ENCODE measurements around the gene ZNF526. TPM values are rescaled to one million over a fixed set of nuclear protein-coding genes. Genes with fewer than 3 reads are reported as not detected.

Gene ZNF526
- total and polyA plus RNA-seq, 7 donors: 2.2 to 6.8 (median 3.9) TPM

- WGBS, 2 donors: 36 to 38% methylated on average over 5 of the region's 5 CpGs
- Histone ChIP-seq H3K36me3 (peaks cover 10 to 44% (median 11%) of the 10 kb centered on the region in 4 donors), H3K27ac (no peak overlapping the region), H3K4me3 (no peak overlapping the region), H3K9me3 (peaks cover 0 to 2% (median 0%) of the 10 kb centered on the region in 4 donors), H3K27me3 (no peaks in the 10 kb centered on the region), H3K4me1 (peaks cover 0 to 5% (median 0%) of the 10 kb centered on the region in 4 donors)
- DNase-seq: no peak
- no peak for TF ChIP-seq POLR2AphosphoS5 (IDR thresholded peaks at IDR 0.05)
- TF ChIP-seq POLR2A (IDR thresholded peaks at IDR 0.05): no peak
- TF ChIP-seq EP300 (IDR thresholded peaks at IDR 0.05): no peak
- TF ChIP-seq, protein P1, sequence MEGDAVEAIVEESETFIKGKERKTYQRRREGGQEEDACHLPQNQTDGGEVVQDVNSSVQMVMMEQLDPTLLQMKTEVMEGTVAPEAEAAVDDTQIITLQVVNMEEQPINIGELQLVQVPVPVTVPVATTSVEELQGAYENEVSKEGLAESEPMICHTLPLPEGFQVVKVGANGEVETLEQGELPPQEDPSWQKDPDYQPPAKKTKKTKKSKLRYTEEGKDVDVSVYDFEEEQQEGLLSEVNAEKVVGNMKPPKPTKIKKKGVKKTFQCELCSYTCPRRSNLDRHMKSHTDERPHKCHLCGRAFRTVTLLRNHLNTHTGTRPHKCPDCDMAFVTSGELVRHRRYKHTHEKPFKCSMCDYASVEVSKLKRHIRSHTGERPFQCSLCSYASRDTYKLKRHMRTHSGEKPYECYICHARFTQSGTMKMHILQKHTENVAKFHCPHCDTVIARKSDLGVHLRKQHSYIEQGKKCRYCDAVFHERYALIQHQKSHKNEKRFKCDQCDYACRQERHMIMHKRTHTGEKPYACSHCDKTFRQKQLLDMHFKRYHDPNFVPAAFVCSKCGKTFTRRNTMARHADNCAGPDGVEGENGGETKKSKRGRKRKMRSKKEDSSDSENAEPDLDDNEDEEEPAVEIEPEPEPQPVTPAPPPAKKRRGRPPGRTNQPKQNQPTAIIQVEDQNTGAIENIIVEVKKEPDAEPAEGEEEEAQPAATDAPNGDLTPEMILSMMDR (IDR thresholded peaks at IDR 0.05): no peak
- intact Hi-C loops (cut with DNase I): no loop called here
Measured at GRCh38 chr19:42197375-42197817, 22.7 kb upstream of the ZNF526 start.

- Histone ChIP-seq H3K4me1 (peaks cover 0 to 5% (median 0%) of the 10 kb centered on the region in 4 donors), H3K9me3 (no peaks in the 10 kb centered on the region), H3K36me3 (peaks cover 14 to 59% (median 20%) of the 10 kb centered on the region in 4 donors), H3K27ac (peak overlapping the region in 1 of 4 donors; percentile 14), H3K27me3 (no peaks in the 10 kb centered on the region), H3K4me3 (no peak overlapping the region)
- WGBS, 2 donors: 39 to 80% methylated on average over 7 of the region's 7 CpGs
- intact Hi-C loops (cut with DNase I): no loop called here
- DNase-seq: no peak
- TF ChIP-seq POLR2A (IDR thresholded peaks at IDR 0.05): no peak
- TF ChIP-seq, protein P1 (IDR thresholded peaks at IDR 0.05): no peak
- no peak for TF ChIP-seq EP300 (IDR thresholded peaks at IDR 0.05)
- TF ChIP-seq POLR2AphosphoS5 (IDR thresholded peaks at IDR 0.05): no peak
Measured at GRCh38 chr19:42198676-42199439, 21.3 kb upstream of the ZNF526 start.

- DNase-seq: peak; percentile 76
- no peaks in the 10 kb centered on the region for H3K27me3 ChIP-seq
- 49 to 80% methylated on average over 32 of the region's 32 CpGs for WGBS, 2 donors
- no peak overlapping the region for H3K4me3 ChIP-seq
- no peaks in the 10 kb centered on the region for H3K9me3 ChIP-seq
- peaks cover 0 to 5% (median 0%) of the 10 kb centered on the region in 4 donors for H3K4me1 ChIP-seq
- peaks cover 14 to 66% (median 24%) of the 10 kb centered on the region in 4 donors for H3K36me3 ChIP-seq
- no peak for TF ChIP-seq POLR2AphosphoS5 (IDR thresholded peaks at IDR 0.05)
- TF ChIP-seq POLR2A (IDR thresholded peaks at IDR 0.05): no peak
- TF ChIP-seq, protein P1 (IDR thresholded peaks at IDR 0.05): no peak
- no peak for TF ChIP-seq EP300 (IDR thresholded peaks at IDR 0.05)
- H3K27ac ChIP-seq: peak overlapping the region in 1 of 4 donors; percentile 20
- intact Hi-C loops (cut with DNase I): no loop called here
Measured at GRCh38 chr19:42199440-42200115, 20.5 kb upstream of the ZNF526 start.

DNA sequence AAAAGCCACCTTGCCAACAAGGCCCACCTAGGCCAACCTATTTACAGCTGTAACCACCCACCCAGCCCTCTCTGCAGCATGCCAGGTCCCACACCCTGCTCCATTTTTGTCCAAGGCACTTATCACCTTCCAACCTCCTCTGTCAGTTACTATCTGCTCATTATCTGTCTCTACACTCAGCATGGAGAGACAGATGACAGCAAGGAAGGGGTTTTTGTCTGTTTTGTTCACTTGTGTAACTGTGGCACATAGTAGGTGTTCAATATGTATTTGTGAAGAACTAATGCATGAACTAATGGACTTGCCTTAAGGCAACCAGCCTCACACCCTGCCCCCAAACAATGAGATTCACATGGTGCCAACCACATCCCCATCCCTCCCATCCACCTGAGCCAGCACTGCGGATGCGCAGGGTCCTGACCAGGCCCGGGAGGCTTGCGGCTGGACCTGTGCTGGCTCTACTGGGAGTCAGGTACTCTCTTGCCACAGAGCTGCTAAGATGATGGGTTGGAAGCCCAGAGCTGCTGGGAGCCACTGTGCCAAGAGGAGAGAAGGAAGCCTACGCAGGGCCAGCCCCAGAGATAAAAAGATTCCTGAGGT lies 19.9 kb upstream of the ZNF526 start:
- intact Hi-C loops (cut with DNase I): no loop called here
- peak overlapping the region in 1 of 4 donors; percentile 20 for H3K27ac ChIP-seq
- H3K4me1 ChIP-seq: peaks cover 0 to 5% (median 0%) of the 10 kb centered on the region in 4 donors
- no peak overlapping the region for H3K4me3 ChIP-seq
- 81 to 95% methylated on average over 5 of the region's 5 CpGs for WGBS, 2 donors
- no peak for TF ChIP-seq POLR2AphosphoS5 (IDR thresholded peaks at IDR 0.05)
- TF ChIP-seq EP300 (IDR thresholded peaks at IDR 0.05): no peak
- no peak for TF ChIP-seq POLR2A (IDR thresholded peaks at IDR 0.05)
- TF ChIP-seq, protein P1 (IDR thresholded peaks at IDR 0.05): no peak
- no peak for DNase-seq
- no peaks in the 10 kb centered on the region for H3K9me3 ChIP-seq
- peaks cover 14 to 72% (median 24%) of the 10 kb centered on the region in 4 donors for H3K36me3 ChIP-seq
- H3K27me3 ChIP-seq: no peaks in the 10 kb centered on the region
